SHP77 (cell line): ENCODE results near the gene DIPK1A.

Experiments
- DNase-seq, 2 experiments: peaks; one replicate each; lab custom pipeline; 2025; lab: John Stamatoyannopoulos, UW

Gene DIPK1A

DNA sequence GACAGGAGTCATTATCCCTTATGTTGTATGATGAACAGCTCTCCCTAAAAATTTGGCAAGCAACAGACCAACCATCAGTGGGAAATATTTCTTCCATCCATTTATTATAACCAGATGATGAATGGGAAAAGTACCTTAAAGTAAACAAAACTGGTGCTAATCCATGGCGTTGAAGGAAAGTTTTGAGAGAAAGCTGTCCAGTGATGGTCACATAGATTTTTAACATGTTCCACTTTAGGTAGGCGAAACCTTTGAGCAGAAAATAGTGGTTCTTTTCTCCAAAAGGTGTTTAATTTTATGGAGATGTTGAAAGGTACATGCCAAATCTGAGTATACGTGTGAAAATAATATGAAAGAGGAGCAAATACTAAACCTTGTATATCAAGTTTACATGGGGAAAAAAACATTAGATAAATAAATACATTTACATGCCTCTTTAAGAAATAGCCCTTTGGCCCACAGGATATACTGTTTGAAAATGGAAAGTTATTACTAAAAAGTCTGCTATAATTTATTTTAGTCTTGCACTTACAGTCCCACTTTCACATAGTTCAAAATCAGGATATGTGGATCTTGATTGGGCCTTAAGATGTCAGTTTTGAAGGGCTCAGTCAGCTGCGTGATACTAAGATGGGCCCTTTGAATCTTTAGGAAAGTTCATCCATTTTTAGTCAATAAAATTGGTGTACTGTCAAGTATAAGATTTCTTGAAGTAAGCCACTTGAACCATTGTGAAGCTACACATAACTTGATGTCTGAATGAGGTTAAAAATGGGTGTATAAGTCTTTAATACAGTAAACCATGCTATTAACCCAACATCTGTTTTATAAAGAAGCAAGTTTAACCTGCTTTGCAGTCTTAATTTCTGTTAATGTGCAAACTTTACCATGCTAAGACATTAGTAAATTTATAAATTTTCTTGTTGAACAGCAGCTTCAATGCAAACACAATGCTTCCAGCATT is 118.9 kb downstream of the DIPK1A start:
- DNase-seq, result no peak

DNA sequence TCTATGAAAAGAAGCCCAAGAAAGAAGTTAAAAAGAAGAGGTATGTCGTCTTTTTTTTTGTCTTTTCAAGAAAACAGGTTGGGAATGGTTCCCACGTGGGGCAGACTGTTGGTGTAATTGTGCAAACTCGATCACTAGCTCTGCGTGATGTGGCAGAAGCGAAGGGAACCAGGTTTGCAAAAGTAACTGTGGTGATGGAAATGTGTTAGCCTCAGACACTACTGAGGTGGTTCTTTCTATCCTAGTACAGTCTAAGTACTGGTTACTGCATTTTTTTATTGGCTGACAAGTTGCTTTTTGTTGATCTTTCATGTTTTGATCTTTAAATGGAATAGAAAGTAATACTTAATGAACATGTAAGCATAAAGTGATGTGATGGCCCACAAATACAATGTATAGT is 120.7 kb downstream of the DIPK1A start:
- DNase-seq, result no peak

DNA sequence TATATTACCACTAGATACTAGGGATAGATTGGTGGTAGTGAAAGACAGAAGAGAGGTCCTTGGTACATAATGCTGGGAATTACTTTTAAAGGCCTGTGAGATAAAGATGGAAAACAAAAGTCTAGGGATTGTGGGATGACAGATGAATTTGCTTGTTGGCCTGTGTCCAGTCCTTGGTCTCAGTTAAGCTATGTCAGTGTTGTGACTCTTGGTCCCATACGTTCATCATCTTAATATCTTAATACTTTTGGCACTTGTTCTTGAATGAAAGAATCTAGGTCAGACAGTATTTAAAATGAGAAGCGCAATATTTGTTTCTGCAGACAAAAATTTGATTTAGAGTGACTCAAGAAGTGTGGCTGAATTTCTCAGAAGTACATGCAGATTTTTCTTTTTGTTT is 121.8 kb downstream of the DIPK1A start:
- DNase-seq, result no peak

DNA sequence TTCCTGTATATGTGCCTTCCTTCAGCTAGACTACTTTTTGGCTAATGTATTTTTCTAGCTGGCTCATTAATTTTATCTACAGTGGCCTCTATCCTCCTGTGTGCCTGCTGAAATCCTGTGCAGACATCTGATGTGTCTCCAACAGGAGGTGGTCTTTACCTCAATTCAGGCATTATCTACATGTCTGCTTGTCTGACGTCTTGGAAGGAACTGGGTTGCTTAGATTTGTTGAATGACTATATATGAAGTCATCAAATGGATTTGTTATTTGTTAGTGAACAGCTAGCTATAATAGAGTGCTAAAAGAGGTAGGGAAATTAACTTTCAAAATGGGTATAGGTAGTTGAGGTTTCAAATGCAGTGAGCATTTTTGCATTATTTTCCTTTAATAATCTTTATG is 122.7 kb downstream of the DIPK1A start:
- no peak for DNase-seq

DNA sequence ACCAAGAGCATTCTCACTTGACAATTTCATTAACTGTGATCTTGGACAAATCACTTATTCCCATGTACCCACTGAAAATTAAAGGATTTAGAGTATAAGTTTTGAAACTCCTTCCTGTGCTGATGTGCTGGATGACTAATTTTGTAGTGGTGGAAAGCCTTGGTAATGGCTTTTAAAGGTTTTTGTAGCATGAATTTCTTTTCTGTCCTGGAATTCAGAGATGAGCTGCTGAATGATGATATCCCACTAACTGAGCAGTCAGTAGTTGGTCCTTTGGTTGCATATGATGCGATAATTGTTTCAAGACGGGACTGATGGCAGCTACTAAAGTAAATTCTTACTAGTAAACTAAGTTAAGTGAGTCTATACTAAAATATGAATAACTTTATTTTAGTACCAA is 124.2 kb downstream of the DIPK1A start:
- no peak for DNase-seq

DNA sequence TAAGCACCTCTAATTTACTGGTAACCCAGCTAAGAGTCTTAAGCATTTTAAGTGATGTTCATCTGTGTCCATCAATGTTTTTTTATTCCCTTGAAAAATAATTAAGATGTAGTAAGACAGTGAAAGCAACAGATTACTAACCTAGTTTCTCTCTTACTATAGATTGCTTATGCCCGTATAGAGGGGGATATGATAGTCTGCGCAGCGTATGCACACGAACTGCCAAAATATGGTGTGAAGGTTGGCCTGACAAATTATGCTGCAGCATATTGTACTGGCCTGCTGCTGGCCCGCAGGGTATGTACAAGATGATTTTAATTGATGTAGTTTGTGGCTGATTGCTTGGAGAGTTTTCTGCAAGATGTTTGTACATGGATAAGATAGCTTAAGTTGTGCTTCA is 126.6 kb downstream of the DIPK1A start:
- DNase-seq, result no peak

DNA sequence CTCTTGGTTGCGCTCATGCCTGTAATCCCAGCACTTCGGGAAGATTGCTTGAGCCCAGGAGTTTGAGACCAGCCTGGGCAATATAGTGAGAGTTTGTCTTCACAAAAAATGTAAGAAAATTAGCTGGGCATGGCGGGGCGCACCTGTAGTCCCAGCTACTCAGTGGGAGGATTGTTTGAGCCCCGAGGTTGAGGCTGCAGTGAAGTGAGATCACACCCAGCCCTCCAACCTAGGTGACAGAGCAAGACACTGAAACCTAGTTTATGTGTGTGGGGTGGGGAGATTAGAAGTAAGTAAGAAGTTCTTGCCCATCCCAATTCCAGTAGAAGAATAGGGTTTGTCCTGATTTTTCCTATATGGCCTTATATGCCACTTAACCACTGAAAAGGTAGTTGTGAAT is 127.4 kb downstream of the DIPK1A start:
- DNase-seq, result no peak

DNA sequence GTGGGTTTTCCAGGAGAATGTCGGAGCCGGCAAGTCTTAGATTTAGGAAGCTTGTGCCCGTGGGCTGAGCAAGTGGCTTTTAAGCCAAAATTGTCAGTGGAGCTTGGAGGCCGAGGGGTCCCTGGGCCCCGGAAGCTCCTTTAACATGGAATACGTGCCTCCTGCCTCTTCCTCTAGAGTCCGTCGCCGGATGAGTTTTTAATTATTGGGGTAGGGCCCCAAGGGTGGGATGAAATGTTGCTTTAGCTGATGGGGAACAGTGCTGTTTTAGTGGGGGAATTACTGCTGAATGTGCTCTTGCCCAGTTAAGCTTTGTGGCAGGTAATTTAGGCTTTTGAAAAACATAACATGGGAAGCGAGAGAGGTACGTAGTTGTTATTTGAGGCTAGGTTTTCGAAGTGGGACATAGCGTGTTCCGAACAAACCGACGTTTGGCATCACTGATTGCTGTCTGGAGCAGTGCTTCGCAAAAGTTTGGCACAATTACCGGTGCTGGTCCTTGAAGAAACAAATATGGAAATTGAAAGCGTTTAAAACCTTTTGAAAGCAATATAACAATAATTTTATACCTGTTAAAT is 128.6 kb downstream of the DIPK1A start:
- DNase-seq, result no peak

DNA sequence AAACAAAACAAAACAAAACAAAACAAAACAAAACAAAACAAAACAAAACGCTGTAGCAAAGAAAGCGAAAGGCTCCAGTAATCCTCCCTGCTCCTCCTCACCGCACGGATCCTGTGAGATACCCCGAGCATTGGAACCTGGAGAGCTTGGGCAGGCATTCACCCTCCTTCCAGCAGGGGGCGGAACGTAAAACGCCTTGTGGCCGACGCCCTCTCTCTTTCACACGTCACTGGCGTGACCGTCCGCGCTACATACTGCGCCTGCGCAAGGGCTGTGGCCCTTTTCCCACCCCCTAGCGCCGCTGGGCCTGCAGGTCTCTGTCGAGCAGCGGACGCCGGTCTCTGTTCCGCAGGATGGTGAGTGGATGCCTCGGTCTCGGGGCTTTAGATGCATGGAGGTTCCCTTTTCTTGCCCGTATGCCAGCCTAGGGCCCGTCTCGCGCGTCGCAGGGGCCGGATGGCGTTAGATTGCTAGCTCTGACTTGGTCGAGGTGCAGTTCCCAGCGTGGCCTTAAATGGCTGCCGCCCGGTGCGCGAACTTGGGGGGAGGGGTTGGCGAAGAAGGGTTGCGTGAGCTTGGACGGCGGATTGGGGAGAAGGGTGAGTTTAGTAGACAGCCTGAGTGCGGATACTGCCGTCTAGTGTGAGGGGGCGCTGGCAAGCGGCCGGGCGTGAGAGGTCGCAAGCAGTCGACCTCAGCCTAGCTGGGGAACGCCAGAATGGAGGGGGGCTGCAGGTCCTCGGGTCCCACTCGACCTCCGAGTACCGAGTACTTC is 129.3 kb downstream of the DIPK1A start, which contains the start of gene RPL5:
RPL5 (plus strand) TSS at position 279 of the 775 bp plus-strand sequence; CDS start at position 354, 75 bp downstream.
- peak; percentile 95 to 96 for DNase-seq

DNA sequence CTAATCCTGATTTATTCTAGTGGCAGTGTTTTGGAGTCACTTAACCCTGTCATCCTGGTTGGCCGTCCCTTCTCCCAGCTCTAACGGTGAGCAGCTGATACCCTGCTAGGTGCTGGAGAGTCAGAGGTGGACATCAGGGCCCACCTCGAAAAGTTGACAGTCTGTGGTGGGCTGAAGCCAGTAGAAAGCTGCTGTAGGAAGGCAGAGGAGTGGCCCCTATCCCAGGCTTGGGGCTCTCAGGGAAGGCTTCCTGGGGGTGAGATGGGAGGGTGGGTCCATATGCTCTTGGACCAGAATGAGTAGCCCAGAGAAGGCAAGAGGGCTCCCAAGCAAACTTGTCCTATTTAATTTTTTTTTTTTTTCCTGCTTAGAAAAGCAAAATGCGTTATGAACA is 129.9 kb downstream of the DIPK1A start:
- no peak for DNase-seq

DNA sequence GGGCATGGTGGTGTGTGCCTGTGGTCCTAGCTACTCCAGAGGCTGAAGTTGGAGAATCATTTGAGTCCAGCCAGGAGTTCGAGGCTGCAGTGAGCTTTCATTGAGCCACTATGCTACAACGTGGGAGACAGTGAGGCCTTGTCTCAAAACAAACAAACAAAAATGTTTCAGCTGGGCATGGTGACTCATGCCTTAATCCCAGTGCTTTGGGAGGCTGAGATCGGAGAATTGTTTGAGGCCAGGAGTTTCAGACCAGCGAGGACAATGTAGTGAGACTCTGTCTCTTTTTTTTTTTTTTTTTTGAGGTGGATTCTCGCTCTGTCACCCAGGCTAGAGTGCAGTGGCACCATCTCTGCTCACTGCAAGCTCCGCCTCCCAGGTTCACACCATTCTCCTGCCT is 134.5 kb downstream of the DIPK1A start:
- no peak for DNase-seq

DNA sequence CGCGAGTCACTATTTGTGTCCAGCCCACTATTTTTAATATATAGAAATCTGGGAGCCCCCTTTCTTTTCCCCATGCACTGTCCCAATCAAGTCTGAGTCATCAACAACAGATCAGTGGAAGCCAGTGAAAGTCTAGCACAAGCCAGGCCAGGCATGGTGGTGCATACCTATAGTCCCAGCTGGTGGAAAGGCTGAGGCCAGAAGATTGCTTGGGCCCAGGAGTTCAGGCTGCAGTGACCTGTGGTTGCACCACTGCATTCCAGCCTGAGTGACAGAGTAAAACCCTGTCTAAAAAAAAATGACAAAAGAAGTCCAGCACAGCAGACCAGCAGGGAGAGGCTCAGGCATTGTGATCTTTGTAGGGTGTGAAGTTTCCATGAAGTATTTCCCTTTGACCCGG is 138.4 kb downstream of the DIPK1A start:
- no peak for DNase-seq

DNA sequence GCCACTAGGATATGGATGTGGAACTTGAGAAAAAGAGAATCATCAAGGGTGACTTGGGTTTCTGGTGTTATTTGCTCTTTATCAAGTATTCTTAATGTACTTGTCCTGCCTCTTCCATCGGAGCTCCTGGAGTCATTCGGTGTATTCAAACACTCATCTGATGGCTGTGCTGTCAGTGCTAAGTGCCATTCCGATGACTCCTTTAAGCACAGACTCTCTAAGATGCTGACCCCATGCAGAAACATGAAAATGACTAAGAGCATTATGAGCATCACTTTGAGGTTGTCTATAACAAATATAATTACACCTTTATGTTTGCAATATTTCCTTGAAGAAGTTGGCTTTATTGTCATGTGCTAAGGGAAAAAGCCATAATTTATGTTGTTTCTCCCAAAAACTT is 140.7 kb downstream of the DIPK1A start:
- DNase-seq, result no peak

DNA sequence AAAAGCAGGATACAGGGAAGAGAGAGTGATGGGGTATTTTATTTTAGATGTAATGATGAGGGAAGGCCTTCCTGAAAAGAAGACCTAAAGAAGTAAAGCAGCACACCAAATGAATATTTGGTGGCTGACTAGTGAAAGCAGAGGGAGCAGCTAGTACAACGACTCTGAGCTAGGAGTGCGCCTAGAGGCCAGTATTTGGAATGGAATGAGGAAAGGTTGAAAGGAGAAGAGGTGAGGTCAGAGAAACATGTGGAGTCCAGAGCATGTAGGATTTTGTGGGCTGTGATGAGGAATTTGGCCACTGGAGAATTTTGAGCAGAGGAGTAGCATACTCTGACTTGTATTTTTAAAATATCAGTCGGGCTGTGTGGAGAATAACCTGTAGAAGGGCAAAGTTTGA is 141.2 kb downstream of the DIPK1A start:
- DNase-seq, result no peak

DNA sequence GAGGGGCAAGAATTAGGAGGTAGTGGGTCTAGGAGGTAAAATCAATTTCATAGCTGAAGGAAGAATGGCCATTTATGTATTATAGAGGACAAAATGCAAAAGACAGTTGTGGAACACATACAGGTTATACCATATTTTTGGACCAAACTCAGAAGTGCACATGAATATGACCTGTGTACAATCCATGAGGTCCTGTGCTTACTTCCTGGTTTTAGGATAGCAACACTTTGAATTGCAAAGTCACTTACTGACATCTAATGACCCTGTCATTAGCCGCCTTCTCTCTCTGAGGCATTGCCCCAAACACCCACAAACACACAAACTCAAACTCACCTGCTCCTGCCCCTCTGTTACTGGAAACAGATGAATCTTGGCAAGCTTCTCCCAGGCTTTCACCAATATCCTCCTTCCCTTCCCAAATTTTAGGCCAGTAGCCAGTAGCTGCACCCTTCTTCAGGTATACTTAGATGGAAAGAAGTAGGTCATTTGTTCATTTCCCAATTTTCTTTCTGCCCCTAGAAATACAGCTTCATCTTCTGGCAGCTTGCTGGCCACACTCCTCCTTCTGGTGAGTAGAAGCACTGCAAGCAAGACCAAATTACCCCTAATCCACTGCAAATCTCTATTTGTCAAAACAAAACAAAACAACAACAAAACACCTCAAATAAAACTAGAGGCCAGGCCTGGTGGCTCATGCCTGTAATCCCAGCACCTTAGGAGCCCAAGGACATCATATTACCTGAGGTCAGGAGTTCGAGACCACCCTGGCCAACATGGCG is 143.1 kb downstream of the DIPK1A start:
- no peak for DNase-seq

DNA sequence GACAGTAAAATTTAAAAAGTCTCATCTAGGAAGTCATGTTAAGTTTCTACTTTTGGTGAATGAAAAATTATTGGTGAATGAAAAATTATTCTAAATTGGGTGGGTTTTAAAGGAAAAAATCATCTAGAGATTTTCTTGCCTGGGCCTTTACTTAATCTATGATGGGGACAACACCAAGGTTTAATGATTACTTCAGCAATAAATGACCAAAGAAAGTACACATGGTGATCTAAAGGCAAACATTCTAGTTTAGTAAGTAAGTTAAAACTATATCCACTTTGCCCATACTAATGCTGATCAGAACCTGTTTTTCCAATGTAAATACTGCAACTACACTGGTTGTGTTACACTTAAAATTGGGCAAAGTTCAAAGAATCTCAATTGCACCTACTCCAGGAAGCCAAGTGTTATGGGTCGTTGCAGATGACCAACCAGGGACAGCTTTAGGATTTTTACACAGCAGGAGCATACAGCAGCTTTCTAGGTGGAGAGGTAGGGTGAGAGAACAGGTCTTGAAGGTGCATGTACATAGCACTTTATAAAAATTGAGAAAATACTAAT is 144.0 kb downstream of the DIPK1A start:
- no peak for DNase-seq

DNA sequence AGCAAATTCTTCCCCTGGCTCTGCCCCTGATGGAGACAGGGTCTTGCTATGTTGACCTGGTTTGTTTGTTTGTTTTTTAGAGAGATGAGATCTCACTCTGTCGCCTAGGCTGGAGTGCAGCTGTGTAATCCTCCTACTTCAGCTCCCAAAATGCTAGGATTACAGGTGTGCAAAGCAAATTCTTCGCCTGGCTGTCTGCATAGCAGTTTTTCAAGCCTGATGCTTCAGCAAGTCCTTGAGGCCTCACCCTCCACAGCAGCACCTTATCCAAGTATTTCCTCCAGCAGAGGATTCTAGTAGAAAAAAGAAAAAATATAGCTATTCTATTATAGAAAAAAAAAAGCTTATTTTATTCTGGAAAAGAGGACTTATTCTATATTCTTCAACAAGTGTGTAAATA is 144.5 kb downstream of the DIPK1A start:
- DNase-seq, result no peak

DNA sequence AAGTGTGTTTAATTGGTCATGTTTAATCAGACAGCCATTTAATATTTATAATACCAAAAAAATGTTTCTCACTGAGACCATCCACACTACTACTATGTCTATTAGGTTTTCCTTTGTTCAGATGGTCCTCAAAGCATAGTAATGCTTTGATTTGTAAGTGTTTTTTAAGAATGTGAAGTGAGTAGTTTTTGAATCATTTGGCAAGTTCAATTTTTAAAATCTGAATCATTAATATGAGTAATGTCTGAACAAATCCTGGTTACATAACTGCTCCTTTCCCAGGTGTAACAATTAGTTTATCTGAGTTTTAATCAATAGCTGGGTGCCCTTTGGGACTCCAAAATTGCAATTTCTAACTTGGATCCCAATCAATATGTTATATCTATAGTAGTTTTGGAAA is 152.9 kb downstream of the DIPK1A start:
- DNase-seq, result no peak

DNA sequence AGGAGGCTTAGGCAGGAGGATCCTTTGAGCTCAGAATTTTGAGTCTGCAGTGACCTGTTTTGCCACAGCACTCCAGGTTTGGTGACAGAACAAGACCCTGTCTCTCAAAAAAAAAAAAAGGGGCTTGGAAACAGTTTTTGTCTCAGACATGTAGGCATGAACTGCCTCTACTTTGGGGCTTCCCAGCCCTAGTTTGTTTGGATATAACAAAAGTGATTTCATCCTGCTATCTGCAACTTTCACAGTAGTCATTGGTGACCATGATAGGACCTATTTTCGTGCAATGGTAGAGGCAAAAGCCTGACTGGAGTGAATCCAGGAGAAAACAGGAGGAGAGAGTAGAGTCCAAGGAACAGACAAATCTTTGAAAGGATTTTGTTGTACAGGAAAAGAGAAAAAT is 156.0 kb downstream of the DIPK1A start:
- DNase-seq, result no peak

DNA sequence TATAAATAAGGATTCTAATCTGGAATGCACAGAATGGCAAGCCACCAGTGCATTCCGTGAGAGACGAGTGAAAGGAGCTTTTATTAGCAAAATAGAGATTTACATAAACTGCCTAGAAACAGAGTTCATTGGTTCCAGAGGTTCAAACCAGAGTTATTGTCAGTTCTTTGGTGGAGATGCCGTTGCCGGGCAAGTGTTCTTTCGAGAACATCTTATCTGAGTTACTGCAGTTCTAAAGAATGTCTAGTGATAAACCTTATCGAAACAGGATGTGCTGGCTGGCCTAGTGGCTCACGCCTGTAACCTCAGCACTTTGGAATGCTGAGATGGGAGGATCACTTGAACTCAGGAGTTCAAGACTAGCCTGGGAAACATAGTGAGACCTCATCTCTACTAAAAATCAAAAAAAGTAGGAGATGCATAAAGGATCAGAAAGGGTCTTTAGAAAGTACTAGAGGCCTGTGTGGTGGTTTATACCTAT is 156.5 kb downstream of the DIPK1A start:
- DNase-seq, result no peak

DNA sequence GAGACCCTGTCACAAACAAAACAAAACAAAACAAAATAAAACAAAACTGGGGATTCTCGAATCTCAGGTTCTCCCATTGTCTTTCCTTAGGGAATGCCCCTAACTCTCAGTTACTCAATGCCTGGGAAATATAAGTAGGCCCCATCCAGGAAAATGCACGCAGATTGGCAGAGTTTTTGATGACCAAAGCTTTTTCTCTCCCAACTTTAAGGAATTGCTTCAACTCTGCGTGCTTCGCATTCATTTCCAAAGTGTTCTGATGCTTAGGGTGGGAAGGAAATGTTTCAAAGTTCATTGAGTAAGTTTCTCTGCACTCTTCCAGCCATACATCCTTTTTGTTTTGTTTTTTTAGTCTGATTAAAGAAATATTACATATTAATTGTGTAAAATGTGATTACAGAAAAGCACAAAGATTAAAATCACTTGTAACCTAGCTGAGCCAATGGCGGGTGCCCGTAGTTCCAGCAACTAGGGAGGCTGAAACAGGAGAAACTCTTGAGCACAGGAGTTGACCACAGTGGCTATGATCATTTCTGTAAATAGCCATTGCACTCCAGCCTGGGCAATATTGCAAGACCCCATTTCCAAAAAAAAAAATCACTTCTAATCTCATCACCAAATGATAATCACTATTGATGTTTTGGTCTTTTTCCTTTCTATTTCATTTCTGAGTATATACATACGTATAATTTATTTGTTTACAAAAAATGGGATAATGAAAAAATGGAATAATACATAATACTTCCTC is 157.9 kb downstream of the DIPK1A start:
- DNase-seq, result no peak
